Measurements from ENCODE around the gene ETV6. TPM values are rescaled to one million over a fixed set of nuclear protein-coding genes. Genes with fewer than 3 reads are reported as not detected.

ETV6 gene
- polyA plus RNA-seq, 2 of the 4 experiments (the other 2 are of a cell fraction): 4.0 to 7.0 TPM

- CTCF ChIA-PET: interaction anchor here (0.9 kb wide), 1 partner anchor 93 kb away, joined by 3 read pairs; no protein-coding TSS in a partner anchor
- ATAC-seq (no peak), FAIRE-seq (no peak), DNase-seq (ENCODE audit: low read depth in 1 of 2, low spot score in 1 of 2) (no peak)
- no peak overlapping the region for H3K4me2 ChIP-seq
- WGBS (ENCODE audit: missing lambda C conversion rate): 88% methylated on average over 3 of the region's 3 CpGs
- no peak for TF ChIP-seq REST (IDR thresholded peaks at IDR 0.05)
- TF ChIP-seq PBX3 (IDR thresholded peaks at IDR 0.05): no peak
- TF ChIP-seq KDM1A (IDR thresholded peaks at IDR 0.05; ENCODE audit: low read depth): no peak
- no peak for TF ChIP-seq ELK1 (IDR thresholded peaks at IDR 0.05; ENCODE audit: low read depth, low read length)
- TF ChIP-seq RFX5 (IDR thresholded peaks at IDR 0.05): no peak
- no peak for TF ChIP-seq HOXB5 (CRISPR knock-in tag; IDR thresholded peaks at IDR 0.05)
- TF ChIP-seq ATOH8 (CRISPR knock-in tag; IDR thresholded peaks at IDR 0.05; ENCODE audit: low read depth): no peak
- no peak for TF ChIP-seq RAD21 (conservative IDR thresholded peaks at IDR 0.05 in 1 of 2, IDR thresholded peaks at IDR 0.05 in 1 of 2)
- TF ChIP-seq NPAS2 (CRISPR knock-in tag; IDR thresholded peaks at IDR 0.05; ENCODE audit: borderline replicate concordance): no peak
- TF ChIP-seq KDM5A (IDR thresholded peaks at IDR 0.05): no peak
- no peak for TF ChIP-seq FOSB (CRISPR knock-in tag; IDR thresholded peaks at IDR 0.05)
- no peak for TF ChIP-seq ZSCAN20 (CRISPR knock-in tag; IDR thresholded peaks at IDR 0.05)
- POLR2A ChIA-PET: no interaction called here
- H3K27ac ChIP-seq: no peak overlapping the region
- H3K4me3 ChIP-seq: no peak overlapping the region
- H3K9me3 ChIP-seq: no peaks in the 10 kb centered on the region
- H3K4me1 ChIP-seq: no peaks in the 10 kb centered on the region
Observed at GRCh38 chr12:11696084-11696483, 46.6 kb downstream of the ETV6 start.

- Histone ChIP-seq H3K4me2 (no peak overlapping the region), H3K4me3 (no peak overlapping the region), H3K4me1 (no peaks in the 10 kb centered on the region), H3K27ac (no peak overlapping the region), H3K9me3 (no peaks in the 10 kb centered on the region)
- no peak for FAIRE-seq
- 91% methylated on average over 5 of the region's 5 CpGs for WGBS (ENCODE audit: missing lambda C conversion rate)
- no peak for ATAC-seq
- ChIA-PET POLR2A (no interaction called here), CTCF (interaction anchor here (0.9 to 1.2 kb wide), 2 partner anchors 94 to 336 kb away, joined by 3 read pairs; no protein-coding TSS in a partner anchor)
- TF ChIP-seq CHD2 (IDR thresholded peaks at IDR 0.05; ENCODE audit: low read length, partially characterized antibody) (no peak), RAD21 (conservative IDR thresholded peaks at IDR 0.05 in 1 of 2, IDR thresholded peaks at IDR 0.05 in 1 of 2) (no peak), SMC3 (IDR thresholded peaks at IDR 0.05) (no peak), NR3C1 (IDR thresholded peaks at IDR 0.05) (no peak), PHF8 (IDR thresholded peaks at IDR 0.05; ENCODE audit: borderline replicate concordance, low read depth) (no peak), MAFK (IDR thresholded peaks at IDR 0.05; ENCODE audit: partially characterized antibody) (no peak), FOXS1 (CRISPR knock-in tag; IDR thresholded peaks at IDR 0.05) (no peak), RCOR1 (IDR thresholded peaks at IDR 0.05; ENCODE audit: low read depth, low read length) (no peak), MAZ (IDR thresholded peaks at IDR 0.05; ENCODE audit: borderline replicate concordance, low read depth, low read length) (no peak), ELK1 (IDR thresholded peaks at IDR 0.05; ENCODE audit: low read depth, low read length) (no peak), POLR2A (IDR thresholded peaks at IDR 0.05; ENCODE audit: low read length) (no peak), ZC3H11A (IDR thresholded peaks at IDR 0.05) (no peak), NPAS2 (CRISPR knock-in tag; IDR thresholded peaks at IDR 0.05; ENCODE audit: borderline replicate concordance) (no peak), RNF2 (IDR thresholded peaks at IDR 0.05; ENCODE audit: borderline replicate concordance, low read depth) (no peak), ZFP36 (IDR thresholded peaks at IDR 0.05; ENCODE audit: borderline replicate concordance, partially characterized antibody) (no peak)
- no peak for DNase-seq (ENCODE audit: low read depth in 1 of 2, low spot score in 1 of 2)
Observed at GRCh38 chr12:11697131-11697530, 47.7 kb downstream of the ETV6 start.

All from A549 (cell line).